GM12801 (cell line): Measurements from ENCODE around the gene PTGES3L.

Experiments
- TF ChIP-seq, protein P1 (sequence below): IDR thresholded peaks from one replicate; pipeline ENCODE4 v1.5.1; 2011; ENCODE audit warnings: control low read depth; ENCODE audit not compliant: insufficient read length; ENCODE audit errors: extremely low read depth

Gene PTGES3L

GRCh38 chr17:43018008-43018853 is 38.4 kb upstream of the PTGES3L start:
- TF ChIP-seq, protein P1, sequence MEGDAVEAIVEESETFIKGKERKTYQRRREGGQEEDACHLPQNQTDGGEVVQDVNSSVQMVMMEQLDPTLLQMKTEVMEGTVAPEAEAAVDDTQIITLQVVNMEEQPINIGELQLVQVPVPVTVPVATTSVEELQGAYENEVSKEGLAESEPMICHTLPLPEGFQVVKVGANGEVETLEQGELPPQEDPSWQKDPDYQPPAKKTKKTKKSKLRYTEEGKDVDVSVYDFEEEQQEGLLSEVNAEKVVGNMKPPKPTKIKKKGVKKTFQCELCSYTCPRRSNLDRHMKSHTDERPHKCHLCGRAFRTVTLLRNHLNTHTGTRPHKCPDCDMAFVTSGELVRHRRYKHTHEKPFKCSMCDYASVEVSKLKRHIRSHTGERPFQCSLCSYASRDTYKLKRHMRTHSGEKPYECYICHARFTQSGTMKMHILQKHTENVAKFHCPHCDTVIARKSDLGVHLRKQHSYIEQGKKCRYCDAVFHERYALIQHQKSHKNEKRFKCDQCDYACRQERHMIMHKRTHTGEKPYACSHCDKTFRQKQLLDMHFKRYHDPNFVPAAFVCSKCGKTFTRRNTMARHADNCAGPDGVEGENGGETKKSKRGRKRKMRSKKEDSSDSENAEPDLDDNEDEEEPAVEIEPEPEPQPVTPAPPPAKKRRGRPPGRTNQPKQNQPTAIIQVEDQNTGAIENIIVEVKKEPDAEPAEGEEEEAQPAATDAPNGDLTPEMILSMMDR: no peak

DNA sequence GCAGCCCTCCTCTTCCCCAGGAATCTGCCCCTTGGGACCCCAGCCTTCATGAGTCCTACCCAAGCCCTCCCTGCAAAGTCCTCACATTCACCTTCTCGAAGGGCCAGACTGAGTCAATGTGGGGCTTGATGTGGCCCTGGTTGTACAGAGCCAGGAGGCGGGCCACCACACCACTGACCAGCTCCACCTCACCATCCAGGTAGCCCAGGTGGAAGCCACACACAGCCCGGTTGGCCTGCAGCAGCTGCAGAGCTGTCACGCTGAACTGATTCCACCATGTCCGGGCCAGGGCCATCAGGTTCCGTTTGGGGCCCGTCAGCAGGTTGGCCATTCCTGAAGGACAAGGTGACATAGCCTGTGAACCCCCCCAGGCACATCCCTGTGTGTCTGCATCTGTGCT is 36.3 kb upstream of the PTGES3L start:
- TF ChIP-seq, protein P1: no peak

DNA sequence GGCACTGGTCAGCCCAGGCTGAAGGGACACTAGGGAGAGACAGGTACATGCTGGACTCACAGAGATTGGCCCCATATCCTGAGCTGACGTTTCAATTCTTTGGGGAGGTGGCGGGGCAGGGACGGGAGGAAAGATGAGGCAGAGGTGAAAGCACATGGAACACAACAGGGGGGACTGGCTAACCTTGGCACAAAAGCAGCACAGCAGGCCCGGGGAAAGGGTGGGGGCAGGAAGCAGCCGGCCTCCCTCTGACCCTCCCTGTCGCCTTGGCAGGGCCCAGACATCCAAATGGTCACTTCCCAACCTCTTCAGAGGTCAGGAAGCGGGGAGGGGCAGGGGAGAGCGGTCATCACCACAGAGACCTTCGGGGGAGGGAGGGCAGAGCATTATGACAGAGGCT is 35.7 kb upstream of the PTGES3L start:
- TF ChIP-seq, protein P1: no peak

GRCh38 chr17:43014649-43015542 is 35.0 kb upstream of the PTGES3L start:
- TF ChIP-seq, protein P1: no peak

GRCh38 chr17:43014020-43014648 is 34.3 kb upstream of the PTGES3L start:
- TF ChIP-seq, protein P1: no peak

DNA sequence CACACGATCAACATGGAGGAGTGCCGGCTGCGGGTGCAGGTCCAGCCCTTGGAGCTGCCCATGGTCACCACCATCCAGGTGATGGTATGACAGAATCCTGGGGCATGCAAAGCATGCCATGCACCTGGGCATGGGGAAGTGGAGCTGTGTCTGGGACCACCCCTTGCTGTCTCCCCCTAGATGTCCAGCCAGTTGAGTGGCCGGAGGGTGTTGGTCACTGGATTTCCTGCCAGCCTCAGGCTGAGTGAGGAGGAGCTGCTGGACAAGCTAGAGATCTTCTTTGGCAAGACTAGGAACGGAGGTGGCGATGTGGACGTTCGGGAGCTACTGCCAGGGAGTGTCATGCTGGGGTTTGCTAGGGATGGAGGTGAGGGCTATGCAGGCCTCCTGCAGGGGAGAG is 33.4 kb upstream of the PTGES3L start:
- TF ChIP-seq, protein P1: no peak
